Measurements from ENCODE around the gene MYEOV.

- no peak for TF ChIP-seq CTCF (IDR thresholded peaks at IDR 0.05)
- TF ChIP-seq POLR2A (IDR thresholded peaks at IDR 0.05), result no peak
These were observed 23.8 kb upstream of the MYEOV start for GRCh38 chr11:69269926-69270697.

Data from lower leg skin (tissue), 3 donors.